K562 (cell line): ENCODE results near the gene CPPED1.
A peak's percentile ranks its signal among the peaks of the same experiment; 100 is the strongest.

ENCODE experiments used
- ATF1 ChIP-seq, 2 experiments: fragments of 450-650 bp in 1 of 2; IDR thresholded peaks; 2 replicates each; pipeline ENCODE4 v1.6.1; 2016; ENCODE audit warnings: missing compliant biosample characterization in 1 of 2, missing genetic modification characterization in 1 of 2
- EP300 ChIP-seq: IDR thresholded peaks from 2 replicates; pipeline ENCODE4 v1.6.1; 2012; ENCODE audit warnings: low read length, improper control_type of control experiment
- FOXP1 ChIP-seq: sonication (generic); formaldehyde crosslinking; IDR thresholded peaks from 2 replicates; pipeline ENCODE4 v1.8.0; 2022; ENCODE audit warnings: mild to moderate bottlenecking, missing genetic modification reagents
- GATA2 ChIP-seq: sonication (generic); formaldehyde crosslinking; IDR thresholded peaks from 2 replicates; pipeline ENCODE4 v1.4.0; 2020; ENCODE audit warnings: mild to moderate bottlenecking, missing genetic modification reagents
- HDAC6 ChIP-seq: IDR thresholded peaks from 2 replicates; pipeline ENCODE4 v1.6.1; 2012; ENCODE audit warnings: low read depth, mild to moderate bottlenecking, control low read depth, inconsistent platforms, low read length, moderate library complexity
- KLF6 ChIP-seq: fragments of 250-450 bp; sonication (Bioruptor Pico); IDR thresholded peaks from 2 replicates; pipeline ENCODE4 v1.4.0; 2020; ENCODE audit warnings: mild to moderate bottlenecking, moderate library complexity, borderline replicate concordance
- MTA1 ChIP-seq: fragments of 450-650 bp; IDR thresholded peaks from 2 replicates; pipeline ENCODE4 v1.6.1; 2017; ENCODE audit warnings: borderline replicate concordance
- NONO ChIP-seq, 2 experiments: fragments of 200-400 bp in 1 of 2; fragments of 450-650 bp in 1 of 2; formaldehyde crosslinking in 1 of 2; IDR thresholded peaks; 2 replicates each; pipeline ENCODE4 v1.6.1; 2017; ENCODE audit warnings: low read depth in 2 of 2, mild to moderate bottlenecking in 2 of 2, moderate library complexity in 2 of 2, low read length in 1 of 2
- POLR2A ChIP-seq: fragments of 450-650 bp; conservative IDR thresholded peaks from 2 replicates; pipeline ENCODE4 v1.6.1; 2016
- RAD21 ChIP-seq, 2 experiments: fragments of 250-450 bp in 1 of 2; fragments of 450-650 bp in 1 of 2; sonication (Bioruptor Pico) in 1 of 2; formaldehyde crosslinking in 1 of 2; IDR thresholded peaks in 1 of 2; conservative IDR thresholded peaks in 1 of 2; 2 replicates each; pipeline versions ENCODE4 v1.4.0 to v1.8.0; 2020 to 2022; ENCODE audit warnings: mild to moderate bottlenecking in 2 of 2, moderate library complexity in 1 of 2
- ZBTB7A ChIP-seq: IDR thresholded peaks from 2 replicates; pipeline ENCODE4 v1.6.1; 2011; ENCODE audit warnings: low read depth, mild to moderate bottlenecking, low read length, moderate library complexity, borderline replicate concordance; ENCODE audit not compliant: control insufficient read depth
- ZNF282 ChIP-seq: sonication (generic); formaldehyde crosslinking; IDR thresholded peaks from 2 replicates; pipeline ENCODE4 v1.8.1; 2023; ENCODE audit warnings: missing genetic modification reagents
- ZNF395 ChIP-seq: fragments of 200-800 bp; sonication (Bioruptor generic); IDR thresholded peaks from 2 replicates; pipeline ENCODE4 v1.6.1; 2017; ENCODE audit warnings: missing genetic modification characterization, missing compliant biosample characterization

- TF ChIP-seq ATF1 (CRISPR knock-in tag; IDR thresholded peaks at IDR 0.05) = no peak
- no peak for TF ChIP-seq ATF1 (tag; IDR thresholded peaks at IDR 0.05)
- peak in 1 of 2 experiments; percentile 37; a peak in 2 of 4 replicates for TF ChIP-seq RAD21 (CRISPR knock-in tag; conservative IDR thresholded peaks at IDR 0.05 in 1 of 2, IDR thresholded peaks at IDR 0.05 in 1 of 2)
- TF ChIP-seq MTA1 = no peak
- peak; percentile 88 for TF ChIP-seq GATA2 (CRISPR knock-in tag)
- TF ChIP-seq POLR2A = no peak
- no peak for TF ChIP-seq NONO (IDR thresholded peaks at IDR 0.05; ENCODE audit: low read depth in 2 of 2, low read length in 1 of 2)
- peak; percentile 74; the same call in 1 of the 2 replicates for TF ChIP-seq EP300
- 0 out of 2 replicates have a peak, but pooled peaks have one; percentile 56 for TF ChIP-seq ZBTB7A
- TF ChIP-seq KLF6 (CRISPR knock-in tag) = no peak
- no peak for TF ChIP-seq HDAC6
- no peak for TF ChIP-seq ZNF282 (CRISPR knock-in tag)
- no peak for TF ChIP-seq ZNF395 (CRISPR knock-in tag)
- no peak for TF ChIP-seq FOXP1 (CRISPR knock-in tag)
These were observed 10.4 kb downstream of the CPPED1 start for GRCh38 chr16:12793120-12793864.
